NCI-H146 (cell line): ENCODE measurements around the gene DOCK4.

Experiments
- DNase-seq: peaks from one replicate; lab custom pipeline; 2025; lab: John Stamatoyannopoulos, UW

Gene DOCK4

DNA sequence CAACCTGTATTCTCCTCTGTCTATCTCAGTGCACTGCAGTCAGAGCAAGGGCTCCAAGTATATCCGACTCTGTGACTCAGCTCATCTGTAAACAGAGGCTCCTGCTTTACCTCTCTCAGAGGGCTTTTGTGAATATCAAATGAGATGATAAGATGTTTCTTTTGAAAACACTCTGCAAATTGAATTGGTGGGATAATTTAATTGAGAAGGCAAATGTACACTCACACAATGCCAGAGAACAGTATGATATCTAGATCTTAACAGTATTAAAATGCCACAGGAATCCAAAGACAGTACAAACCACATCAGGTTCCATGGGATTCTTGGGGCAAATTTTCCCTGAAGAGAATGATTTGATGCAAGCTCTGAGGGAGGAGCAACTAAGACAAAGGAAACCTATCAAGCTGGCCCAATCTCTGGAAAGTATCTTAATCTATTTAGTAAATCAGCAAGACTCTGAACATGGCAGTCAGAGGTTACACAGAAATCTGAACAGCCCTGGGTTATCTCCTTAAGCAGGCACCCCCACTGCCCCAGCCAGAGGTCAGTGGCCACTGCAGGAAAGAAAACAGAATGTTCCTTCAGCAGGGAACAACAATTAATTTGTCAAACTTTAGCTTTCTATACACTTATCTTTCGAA is 45.9 kb downstream of the DOCK4 start:
- peak; percentile 45 for DNase-seq

DNA sequence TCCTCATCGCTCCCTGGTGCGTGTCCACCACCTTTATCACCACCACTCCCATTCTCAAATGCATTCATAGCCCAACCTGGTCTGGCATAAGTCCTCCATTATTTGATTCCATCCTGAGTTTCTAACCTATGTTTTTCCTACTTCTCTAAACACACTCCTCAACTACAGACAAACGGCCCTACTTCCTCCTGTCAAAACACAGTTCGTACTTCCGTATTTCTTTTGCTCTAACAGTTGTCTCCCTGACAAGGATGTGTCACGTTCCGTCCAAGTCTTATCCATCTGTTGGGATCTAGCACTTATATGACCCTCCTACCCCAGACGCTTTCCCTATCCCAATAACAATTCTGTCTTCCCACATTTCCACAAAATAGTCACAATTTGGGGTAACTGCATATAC is 46.8 kb downstream of the DOCK4 start:
- DNase-seq = no peak

DNA sequence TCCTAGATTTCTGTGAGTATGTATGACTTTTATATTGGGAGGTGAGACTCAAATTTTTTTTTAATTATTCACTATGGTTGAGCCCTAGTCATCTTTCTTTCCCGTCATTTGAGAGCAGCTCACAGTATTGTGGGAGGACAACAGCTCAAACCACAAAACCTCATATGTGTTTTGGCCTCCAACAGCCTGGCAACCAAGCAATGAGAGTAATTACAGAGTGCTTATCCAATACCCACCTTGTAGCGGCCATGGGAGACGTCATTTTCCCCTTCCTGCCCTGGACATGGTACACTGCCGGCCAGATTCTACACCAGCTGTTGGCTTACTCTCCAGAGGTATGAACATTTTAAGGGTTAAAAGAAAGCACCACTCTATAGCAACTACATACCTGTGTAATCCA is 49.1 kb downstream of the DOCK4 start:
- DNase-seq = no peak

DNA sequence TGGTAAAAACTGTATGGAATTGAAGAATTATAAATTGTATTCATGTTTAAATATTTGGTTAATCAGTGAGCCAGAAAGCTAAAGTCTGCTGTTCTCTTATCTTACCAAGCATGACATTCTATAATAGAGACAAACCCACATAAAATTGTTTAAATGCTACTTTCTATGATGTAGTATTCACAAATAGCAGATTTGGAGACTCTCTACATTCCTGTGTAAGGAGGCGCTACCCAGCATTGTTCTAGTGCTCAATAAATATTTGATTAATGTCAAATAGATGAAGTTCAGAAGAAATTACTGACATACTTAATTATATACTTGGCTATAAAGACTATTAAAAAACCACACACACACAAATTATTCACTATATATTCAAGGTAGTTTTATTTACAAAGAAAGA is 49.8 kb downstream of the DOCK4 start:
- no peak for DNase-seq

- no peak for DNase-seq
These were observed 51.5 kb downstream of the DOCK4 start for GRCh38 chr7:112154690-112155089.

GRCh38 chr7:112152186-112152585 is 54.0 kb downstream of the DOCK4 start:
- DNase-seq = no peak

DNA sequence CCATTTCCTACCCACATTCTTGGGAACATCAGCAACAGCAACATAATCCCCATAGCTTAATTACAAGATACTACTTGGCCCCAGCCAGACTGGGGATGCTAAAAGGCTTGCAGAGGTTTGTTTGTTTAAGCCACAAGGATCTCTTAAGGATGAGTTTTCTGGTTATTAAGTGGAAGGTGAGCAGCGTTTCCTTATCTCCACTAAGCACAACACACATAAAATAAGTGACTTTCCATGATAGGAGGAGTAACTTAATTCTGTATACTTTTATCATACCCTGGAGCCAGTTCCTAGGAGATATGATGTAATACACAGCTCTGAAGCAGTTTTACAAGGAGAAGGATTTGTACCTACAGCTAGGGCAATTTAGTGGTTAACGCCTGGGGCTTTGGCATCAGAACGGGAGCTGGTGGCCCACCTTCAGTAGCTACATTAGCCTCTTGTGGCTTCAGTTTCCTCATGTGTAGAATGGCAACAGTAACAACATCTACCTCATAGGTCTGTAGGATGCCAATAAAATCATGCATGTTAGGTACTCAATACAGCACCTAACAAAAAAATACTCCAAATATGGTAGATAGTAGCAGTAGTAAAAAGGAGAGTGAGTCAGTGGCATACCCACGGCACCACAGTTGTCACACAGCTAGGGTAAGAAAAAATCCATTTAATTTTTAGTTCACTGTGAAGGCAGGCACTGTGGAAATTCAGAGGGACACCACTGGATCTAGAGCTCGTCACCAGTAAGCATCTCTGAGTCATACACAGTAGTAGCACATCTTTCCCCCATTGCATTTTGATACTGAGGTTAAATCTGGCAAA is 55.2 kb downstream of the DOCK4 start:
- no peak for DNase-seq

DNA sequence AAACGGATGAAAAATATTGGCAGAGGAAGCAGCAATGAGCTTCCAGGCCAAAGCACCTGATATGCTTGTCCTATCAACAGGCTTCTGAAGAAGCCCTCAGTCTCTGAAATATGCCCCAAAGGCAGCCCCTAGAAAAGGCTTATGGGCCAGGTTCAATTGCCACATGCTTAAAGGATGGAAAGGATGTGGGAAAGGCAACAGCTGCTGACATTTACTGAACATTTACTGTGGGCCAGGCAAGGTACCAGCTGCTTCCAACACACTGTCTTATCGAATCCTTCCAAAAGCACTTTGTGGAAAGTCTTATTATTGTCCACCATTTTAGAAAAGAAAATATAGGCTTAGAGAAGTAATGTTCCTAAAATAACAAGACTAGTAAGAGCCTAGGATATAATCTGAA is 56.5 kb downstream of the DOCK4 start:
- DNase-seq = no peak

- no peak for DNase-seq
These were observed 58.3 kb downstream of the DOCK4 start for GRCh38 chr7:112147793-112148361.

DNA sequence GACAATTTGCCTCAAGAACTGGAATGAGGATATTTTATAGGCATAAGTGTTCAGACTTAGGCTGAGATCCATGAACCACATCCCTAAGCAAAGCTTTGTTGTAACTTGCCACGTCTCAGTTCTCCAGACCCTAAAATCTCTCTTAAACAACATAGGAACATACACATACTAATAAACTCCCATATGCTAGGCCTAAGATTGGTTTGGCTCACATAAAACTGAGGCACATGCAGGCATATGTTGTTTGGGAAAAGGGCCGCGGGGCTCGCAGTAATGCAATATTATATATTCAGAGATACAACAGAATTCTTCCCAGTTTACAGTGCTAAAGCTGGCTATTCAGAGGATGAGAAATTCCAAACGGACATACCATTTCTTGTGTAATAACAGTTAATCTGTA is 61.0 kb downstream of the DOCK4 start:
- DNase-seq = no peak

GRCh38 chr7:112144284-112145059 is 61.7 kb downstream of the DOCK4 start:
- no peak for DNase-seq

DNA sequence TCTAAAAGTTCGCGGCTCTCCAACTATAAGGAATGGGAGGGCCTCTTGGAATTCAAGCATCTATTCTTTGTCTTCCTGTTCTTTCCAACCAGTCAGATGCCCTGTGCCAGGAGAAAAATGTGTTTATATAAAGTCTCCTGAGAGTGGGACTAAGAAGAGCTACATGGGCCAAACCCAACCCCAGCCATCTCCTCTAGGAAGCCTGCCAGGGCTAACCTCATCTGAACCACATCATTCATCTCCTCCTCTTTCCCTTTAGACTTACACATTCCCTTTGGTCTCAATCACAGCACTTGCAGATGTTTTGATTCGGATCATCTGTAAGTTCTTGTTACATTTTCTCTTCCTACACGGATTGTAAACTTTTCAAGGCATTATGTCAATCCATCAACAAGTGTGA is 62.6 kb downstream of the DOCK4 start:
- DNase-seq = no peak

- no peak for DNase-seq
These were observed 63.1 kb downstream of the DOCK4 start for GRCh38 chr7:112143136-112143535.

DNA sequence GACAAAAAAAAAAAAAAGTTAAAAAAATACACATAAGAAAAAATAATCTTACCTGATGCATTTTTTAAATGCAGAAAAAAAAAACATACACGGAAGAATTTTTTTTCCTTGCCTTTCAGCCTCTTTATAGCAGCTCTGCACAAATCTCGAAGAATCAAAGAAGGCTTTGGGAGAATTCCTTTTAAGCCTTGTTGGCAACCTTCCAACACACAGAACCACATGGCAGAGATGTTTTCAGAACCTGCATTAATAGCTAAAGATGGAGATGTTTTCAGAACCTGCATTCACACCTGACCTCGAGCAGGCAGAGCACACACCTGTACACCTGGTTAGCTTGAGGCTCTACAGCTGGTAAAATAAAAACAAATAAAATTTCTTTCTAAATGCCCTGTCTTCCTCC is 65.6 kb downstream of the DOCK4 start:
- peak; percentile 45 for DNase-seq

- DNase-seq = no peak
These were observed 67.3 kb downstream of the DOCK4 start for GRCh38 chr7:112138938-112139337.

DNA sequence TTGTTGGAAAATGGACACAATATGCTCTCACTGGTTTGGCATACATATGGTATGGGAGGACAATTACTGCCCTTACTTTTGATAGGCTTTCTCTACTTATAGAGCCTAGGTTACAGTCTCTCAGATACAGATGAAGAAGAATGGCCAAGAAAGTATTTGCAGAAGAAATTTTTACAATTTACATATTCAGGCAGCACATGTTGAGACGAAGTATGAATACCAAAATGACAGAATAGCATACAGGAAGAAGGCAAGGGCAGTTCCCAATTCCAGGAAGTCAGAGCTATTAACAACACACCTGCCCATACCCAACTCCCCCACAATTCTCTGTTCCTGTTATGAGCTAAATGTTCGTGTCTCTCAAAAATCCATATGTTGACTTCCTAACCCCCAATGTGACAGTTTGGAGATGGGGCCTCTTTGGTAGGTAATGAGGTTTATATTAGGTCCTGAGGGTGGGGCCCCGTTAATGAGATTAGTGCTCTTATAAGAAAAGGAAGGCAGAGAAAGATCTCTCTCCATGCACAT is 67.8 kb downstream of the DOCK4 start:
- no peak for DNase-seq

- no peak for DNase-seq
These were observed 68.8 kb downstream of the DOCK4 start for GRCh38 chr7:112137141-112138101.

DNA sequence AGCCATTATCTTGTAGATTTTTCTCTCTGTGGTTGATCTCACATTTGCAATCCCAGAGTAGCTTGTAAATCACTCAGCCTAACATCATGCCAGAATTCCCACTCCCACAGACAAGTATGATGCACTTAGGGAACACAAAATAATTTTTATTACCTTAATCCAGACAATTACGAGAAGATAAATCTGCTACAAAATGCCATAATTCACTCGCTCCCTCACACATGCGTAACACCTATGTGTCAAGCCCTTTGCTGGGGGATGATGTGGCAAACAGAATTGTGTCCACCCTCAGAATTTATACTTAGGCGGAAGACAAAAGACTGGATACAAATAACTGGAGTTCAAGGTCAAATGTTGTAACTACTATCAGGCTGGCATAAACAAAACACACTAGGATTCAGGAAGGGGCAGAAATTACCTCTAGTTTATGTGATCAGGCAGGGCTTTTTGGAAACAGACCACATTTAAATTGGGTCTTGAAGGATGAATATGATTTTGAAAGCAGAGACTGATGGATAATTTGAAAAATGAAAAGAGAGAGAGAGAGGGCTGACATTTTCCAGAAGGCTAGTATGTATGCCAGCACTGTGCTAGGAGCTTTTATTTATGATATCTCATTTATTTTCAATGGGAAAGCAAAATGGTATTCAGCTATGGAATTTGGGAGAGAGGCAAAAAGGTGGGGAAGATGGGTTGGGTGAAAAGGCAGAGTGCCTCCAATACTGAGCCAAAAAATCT is 69.8 kb downstream of the DOCK4 start:
- no peak for DNase-seq

GRCh38 chr7:112135815-112136214 is 70.4 kb downstream of the DOCK4 start:
- no peak for DNase-seq

DNA sequence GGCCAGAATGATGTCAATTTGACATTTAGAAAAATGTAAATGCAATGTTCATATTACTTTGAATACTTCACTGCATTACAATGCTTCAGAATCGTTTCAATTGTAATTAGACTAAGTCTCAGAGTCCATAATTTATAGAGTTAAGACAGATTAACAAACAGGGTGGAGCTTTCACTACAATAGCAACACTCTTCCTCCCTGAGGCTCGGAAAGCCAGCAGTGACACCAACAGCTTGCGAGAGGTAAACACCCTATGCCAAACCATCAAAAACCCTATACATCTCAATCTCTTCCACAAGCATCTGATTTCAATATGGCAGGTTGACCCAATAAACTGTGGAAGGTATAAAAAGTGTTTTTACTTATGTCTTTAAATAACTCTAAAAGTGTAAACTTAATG is 72.2 kb downstream of the DOCK4 start:
- no peak for DNase-seq
